ENCODE results near the gene CDH16. TPM values are rescaled to one million over a fixed set of nuclear protein-coding genes. Genes with fewer than 3 reads are reported as not detected.

Gene CDH16
- total and polyA plus RNA-seq, 2 of the 13 experiments (the other 11 are each of a cell fraction or from before 2014, with no cell fraction given), result 2.7 to 3.9 TPM

DNA sequence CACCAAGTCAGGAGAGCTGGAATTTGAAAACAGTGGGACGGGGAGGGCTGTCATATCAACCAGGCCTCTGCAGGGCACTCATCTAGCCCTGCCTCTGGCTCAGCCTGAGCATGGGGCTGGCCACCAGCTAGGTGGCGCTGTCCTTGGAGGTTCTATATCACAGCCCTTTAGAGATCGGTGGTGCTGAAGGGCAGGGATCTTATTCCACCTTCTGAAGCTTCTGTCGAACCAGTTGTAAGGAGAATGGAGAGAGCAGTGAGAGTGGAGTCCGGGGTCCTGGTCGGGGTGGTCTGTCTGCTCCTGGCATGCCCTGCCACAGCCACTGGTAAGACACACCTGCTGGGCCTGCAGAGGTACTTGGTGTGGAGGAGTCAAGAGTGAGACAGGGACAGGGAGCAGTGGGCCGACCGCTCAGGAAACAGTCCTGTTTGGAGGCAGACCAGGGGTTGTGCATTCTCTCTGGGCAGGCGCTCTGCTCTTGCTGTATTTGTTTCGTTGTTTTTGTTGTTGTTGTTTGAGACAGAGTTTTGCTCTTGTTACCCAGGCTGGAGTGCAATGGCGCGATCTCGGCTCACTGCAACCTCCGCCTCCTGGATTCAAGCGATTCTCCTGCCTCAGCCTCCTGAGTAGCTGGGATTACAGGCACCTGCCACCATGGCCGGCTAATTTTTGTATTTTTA is 42.5 kb upstream of the CDH16 start, which contains the start of gene CES3 (continued):
- TF ChIP-seq ZKSCAN1 (IDR thresholded peaks at IDR 0.05; ENCODE audit: low read length) (no peak), HNRNPK (IDR thresholded peaks at IDR 0.05; ENCODE audit: low read depth, low read length, poor library complexity, severe bottlenecking) (no peak), MTF1 (CRISPR knock-in tag; IDR thresholded peaks at IDR 0.05) (no peak), FOXK2 (IDR thresholded peaks at IDR 0.05) (no peak), TCF7 (IDR thresholded peaks at IDR 0.05; ENCODE audit: low read depth) (no peak), HBP1 (CRISPR knock-in tag; IDR thresholded peaks at IDR 0.05; ENCODE audit: low read depth) (no peak), PRPF4 (IDR thresholded peaks at IDR 0.05; ENCODE audit: low read depth, low read length, poor library complexity, severe bottlenecking) (no peak), ZIK1 (CRISPR knock-in tag; IDR thresholded peaks at IDR 0.05; ENCODE audit: borderline replicate concordance, low read depth) (no peak), TBP (CRISPR knock-in tag; IDR thresholded peaks at IDR 0.05) (no peak), ZNF10 (CRISPR knock-in tag; IDR thresholded peaks at IDR 0.05; ENCODE audit: borderline replicate concordance, low read depth) (no peak), ZNF607 (CRISPR knock-in tag; IDR thresholded peaks at IDR 0.05; ENCODE audit: borderline replicate concordance) (no peak; the same call in 1 of the 2 replicates), FOXK1 (CRISPR knock-in tag; IDR thresholded peaks at IDR 0.05; ENCODE audit: borderline replicate concordance, low read depth) (no peak), ZNF3 (CRISPR knock-in tag; IDR thresholded peaks at IDR 0.05) (no peak), PAWR (CRISPR knock-in tag; IDR thresholded peaks at IDR 0.05; ENCODE audit: borderline replicate concordance) (0 out of 2 replicates have a peak, but pooled peaks have one; percentile 64), SRY (CRISPR knock-in tag; IDR thresholded peaks at IDR 0.05) (no peak), IKZF1 (IDR thresholded peaks at IDR 0.05) (no peak), SMAD1 (CRISPR knock-in tag; IDR thresholded peaks at IDR 0.05; ENCODE audit: borderline replicate concordance, low read depth) (0 out of 2 replicates have a peak, but pooled peaks have one; percentile 63), HDAC1 (CRISPR knock-in tag; IDR thresholded peaks at IDR 0.05) (peak; percentile 53; the same call in 1 of the 2 replicates), ZNF549 (CRISPR knock-in tag; IDR thresholded peaks at IDR 0.05) (no peak), ZNF747 (CRISPR knock-in tag; IDR thresholded peaks at IDR 0.05; ENCODE audit: borderline replicate concordance) (peak; percentile 62; the same call in 1 of the 2 replicates), REPIN1 (CRISPR knock-in tag; IDR thresholded peaks at IDR 0.05; ENCODE audit: borderline replicate concordance, low read depth) (peak; percentile 68; the same call in 1 of the 2 replicates), PHF8 (CRISPR knock-in tag; IDR thresholded peaks at IDR 0.05) (peak; percentile 78)
- TF ChIP-seq, protein P1, sequence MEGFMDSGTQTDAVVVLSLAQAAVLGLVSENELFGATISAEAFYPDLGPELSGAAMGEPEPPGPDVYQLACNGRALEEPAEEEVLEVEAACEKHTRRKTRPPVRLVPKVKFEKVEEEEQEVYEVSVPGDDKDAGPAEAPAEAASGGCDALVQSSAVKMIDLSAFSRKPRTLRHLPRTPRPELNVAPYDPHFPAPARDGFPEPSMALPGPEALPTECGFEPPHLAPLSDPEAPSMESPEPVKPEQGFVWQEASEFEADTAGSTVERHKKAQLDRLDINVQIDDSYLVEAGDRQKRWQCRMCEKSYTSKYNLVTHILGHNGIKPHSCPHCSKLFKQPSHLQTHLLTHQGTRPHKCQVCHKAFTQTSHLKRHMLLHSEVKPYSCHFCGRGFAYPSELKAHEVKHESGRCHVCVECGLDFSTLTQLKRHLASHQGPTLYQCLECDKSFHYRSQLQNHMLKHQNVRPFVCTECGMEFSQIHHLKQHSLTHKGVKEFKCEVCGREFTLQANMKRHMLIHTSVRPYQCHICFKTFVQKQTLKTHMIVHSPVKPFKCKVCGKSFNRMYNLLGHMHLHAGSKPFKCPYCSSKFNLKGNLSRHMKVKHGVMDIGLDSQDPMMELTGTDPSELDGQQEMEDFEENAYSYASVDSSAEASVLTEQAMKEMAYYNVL (CRISPR knock-in tag; IDR thresholded peaks at IDR 0.05; ENCODE audit: borderline replicate concordance), result 0 out of 2 replicates have a peak, but pooled peaks have one; percentile 33
- TF ChIP-seq, protein P2, sequence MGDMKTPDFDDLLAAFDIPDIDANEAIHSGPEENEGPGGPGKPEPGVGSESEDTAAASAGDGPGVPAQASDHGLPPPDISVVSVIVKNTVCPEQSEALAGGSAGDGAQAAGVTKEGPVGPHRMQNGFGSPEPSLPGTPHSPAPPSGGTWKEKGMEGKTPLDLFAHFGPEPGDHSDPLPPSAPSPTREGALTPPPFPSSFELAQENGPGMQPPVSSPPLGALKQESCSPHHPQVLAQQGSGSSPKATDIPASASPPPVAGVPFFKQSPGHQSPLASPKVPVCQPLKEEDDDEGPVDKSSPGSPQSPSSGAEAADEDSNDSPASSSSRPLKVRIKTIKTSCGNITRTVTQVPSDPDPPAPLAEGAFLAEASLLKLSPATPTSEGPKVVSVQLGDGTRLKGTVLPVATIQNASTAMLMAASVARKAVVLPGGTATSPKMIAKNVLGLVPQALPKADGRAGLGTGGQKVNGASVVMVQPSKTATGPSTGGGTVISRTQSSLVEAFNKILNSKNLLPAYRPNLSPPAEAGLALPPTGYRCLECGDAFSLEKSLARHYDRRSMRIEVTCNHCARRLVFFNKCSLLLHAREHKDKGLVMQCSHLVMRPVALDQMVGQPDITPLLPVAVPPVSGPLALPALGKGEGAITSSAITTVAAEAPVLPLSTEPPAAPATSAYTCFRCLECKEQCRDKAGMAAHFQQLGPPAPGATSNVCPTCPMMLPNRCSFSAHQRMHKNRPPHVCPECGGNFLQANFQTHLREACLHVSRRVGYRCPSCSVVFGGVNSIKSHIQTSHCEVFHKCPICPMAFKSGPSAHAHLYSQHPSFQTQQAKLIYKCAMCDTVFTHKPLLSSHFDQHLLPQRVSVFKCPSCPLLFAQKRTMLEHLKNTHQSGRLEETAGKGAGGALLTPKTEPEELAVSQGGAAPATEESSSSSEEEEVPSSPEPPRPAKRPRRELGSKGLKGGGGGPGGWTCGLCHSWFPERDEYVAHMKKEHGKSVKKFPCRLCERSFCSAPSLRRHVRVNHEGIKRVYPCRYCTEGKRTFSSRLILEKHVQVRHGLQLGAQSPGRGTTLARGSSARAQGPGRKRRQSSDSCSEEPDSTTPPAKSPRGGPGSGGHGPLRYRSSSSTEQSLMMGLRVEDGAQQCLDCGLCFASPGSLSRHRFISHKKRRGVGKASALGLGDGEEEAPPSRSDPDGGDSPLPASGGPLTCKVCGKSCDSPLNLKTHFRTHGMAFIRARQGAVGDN (CRISPR knock-in tag; IDR thresholded peaks at IDR 0.05), result peak; percentile 83

All from HepG2 (cell line).